GM21515 (cell line): ENCODE results near the gene KIRREL3.
"Not testable (repeated sequence)": the region's sequence is repeated elsewhere in the genome, so short reads cannot be mapped to it uniquely, and the experiment has no call there.

Experiments used
- ATAC-seq: cut with Tn5 transposase; IDR thresholded peaks from one replicate; pipeline ENCODE4 v1.9.1; 2021; ENCODE audit not compliant: unreplicated experiment

Gene KIRREL3

DNA sequence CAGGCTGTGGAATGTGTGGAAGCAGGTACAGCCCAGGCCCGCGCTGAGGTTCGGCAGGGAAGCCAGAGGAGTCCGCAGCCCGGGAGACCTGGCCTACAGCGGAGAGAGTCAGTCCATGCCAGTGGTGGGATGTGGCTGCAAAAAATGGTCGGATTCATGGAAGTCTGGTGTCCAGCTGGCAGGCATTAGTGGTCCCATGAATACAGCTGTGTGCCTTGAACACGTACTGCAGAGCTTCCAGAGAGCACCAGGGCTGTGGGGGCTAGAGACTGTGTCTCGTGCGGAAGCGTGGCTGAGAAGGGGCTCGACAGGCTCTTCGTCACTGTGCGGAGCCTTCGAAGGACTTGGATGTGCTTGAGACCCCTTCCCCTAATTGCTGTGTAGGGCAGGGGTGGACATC, 604.3 kb downstream of the KIRREL3 start:
- not testable (repeated sequence) for ATAC-seq

DNA sequence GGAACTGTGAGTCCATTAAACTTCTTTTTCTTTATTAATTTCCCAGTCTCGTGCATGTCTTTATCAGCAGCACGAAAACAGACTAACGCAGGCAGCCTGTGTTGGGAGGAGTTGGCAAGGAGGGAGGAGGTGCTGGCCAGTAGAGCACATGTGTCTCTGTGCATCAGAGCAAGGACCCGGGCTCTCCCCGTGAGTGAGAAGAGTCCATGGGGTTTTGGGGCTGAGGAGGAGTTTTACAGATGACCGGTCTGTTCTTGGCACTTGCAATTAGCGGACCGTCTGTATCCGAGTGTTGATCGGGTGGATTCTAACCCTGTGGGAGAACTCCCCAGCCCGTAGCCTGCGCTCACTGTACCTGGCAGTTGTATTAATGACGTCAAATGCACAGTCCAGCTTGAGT, 604.8 kb downstream of the KIRREL3 start:
- ATAC-seq = not testable (repeated sequence)

DNA sequence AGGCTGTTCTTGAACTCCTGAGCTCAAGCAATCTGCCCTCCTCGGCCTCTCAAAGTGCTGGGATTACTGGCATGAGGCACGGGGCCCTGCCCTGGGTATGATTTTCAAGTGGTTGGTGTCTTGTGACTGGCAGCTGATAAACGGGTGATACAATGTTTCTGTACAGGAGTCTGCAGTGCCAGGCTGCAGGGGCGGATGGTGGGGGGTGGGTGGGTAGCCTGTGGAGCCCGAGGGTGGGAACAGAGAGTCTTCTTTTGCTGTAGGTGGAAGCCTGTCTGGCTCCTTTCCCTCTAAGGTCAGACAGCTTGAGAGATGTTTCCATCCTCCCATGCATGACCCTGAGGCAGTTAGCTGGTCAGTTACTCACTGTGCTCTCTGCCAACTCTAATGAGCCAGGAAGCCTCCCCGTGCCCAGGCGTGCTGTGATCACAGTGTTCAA, 605.9 kb downstream of the KIRREL3 start:
- ATAC-seq = not testable (repeated sequence)

DNA sequence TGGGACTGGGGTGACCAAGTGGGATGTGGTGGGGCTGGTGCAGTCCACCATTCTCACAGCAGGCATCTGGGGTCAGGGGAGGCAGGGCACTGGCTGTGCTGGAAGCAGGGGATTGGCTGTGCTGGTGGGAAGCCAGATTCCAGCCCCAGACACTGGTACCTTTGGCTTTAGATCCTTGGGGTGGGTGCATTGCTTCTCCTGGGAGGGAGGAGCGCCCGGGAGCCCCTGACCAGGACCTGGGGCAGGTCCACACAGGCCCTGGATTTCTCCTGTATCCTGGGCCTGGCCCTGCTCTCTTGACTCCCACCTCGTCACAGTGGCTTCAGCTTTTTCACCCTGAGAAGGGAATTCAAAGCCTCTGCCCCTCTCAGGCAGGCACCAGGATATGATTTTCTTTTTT, 606.5 kb downstream of the KIRREL3 start:
- ATAC-seq = no peak

DNA sequence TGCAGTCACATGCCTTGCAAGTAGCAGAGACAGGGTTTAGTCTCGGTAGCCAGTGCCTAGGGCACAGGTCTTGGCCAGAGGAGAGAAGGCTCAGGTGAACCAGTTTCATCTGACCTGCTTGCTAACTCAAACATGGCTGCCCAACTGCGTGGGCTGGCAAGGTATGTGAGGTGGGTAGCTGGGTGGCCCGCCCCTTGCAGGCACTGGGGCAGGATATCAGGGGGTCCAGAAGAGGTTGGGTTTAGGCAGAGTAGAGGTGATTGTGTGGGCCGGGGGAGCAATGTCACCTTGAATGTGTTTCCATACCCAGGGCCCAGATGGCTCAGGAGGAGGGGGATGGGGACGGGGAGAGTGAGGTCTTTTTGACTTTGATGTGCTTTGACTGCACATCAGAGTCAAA, 607.4 kb downstream of the KIRREL3 start:
- no peak for ATAC-seq

DNA sequence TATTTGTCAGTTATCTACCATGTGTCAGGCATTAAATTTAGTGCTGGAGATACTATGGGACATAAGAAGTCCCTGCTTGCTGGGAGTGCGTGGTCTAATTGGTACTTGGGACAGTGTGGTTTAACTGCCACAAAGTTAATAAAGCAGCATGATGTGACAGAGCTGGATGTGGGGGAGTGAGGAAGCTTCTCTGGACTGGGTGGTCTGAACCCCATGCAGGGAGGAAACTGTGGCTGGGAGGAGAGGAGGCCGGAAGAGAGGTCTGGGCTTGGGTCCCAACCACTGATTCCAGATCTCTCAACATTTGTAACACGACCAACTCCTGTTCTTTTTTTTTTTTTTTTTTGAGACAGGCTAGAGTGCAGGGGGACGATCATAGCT, 607.9 kb downstream of the KIRREL3 start:
- peak; percentile 30 for ATAC-seq

DNA sequence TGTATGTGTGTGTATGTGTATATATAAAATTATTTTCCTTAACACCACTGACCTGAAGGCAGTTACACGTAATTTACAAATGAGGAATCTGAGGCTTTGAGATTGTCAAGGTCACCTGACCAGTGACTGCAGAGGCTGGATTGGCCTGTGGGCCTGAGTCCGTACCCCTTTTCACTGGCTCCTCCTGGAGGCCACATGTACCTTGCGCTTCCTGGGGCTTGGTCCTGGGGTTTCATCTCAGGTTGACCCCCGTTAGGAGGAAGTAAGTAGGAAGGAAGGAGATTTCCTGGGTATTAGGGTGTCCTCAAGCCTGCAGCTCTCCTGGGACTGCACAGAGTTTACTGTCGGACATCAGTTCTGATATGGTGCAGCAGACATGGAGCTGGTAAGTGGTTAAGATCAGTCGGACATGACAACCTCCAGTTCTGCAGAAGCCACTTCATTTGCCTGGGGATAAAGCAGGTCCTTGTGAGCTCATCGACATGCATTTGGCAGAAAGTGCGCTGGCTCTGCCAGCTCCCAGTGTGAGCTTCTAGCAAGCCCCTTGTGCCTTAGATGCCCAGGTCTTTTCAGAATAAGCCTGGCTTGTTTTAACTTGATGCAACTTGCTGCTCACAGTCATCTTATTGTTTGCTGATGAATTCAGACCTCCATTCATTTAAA, 608.5 kb downstream of the KIRREL3 start:
- ATAC-seq = peak; percentile 78

DNA sequence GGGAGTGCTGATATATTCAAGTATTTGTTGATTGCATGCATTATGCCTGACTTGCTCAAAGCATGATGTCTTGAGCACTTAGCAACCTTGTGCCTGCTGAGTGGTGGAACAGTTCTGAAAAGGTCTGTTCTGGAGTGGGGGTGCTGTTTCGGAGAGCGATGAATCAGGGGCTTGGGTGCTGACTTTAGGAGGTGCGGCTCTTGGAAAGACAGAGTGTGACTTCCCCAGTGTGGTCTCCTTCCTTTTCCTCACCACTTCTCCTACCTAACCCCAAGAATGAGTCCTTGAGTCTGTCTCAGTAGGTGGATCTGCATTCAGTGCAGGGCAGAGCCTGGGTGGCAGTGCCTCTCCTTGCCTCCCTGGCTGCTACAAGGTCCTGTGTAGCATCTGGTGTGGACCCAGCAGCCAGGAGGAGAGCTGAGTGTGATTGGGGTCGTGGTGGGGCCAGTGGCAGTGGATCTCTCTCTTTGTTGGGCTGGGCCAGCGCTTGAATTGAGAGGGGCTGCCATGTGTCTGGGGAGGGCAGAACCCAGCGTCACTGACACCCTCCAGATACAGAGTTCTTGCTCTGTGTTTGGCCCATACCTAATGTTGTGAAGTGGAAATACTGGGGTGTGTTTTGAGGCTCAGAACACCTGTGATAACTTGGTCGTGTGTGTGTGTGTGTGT, 609.1 kb downstream of the KIRREL3 start:
- no peak for ATAC-seq

DNA sequence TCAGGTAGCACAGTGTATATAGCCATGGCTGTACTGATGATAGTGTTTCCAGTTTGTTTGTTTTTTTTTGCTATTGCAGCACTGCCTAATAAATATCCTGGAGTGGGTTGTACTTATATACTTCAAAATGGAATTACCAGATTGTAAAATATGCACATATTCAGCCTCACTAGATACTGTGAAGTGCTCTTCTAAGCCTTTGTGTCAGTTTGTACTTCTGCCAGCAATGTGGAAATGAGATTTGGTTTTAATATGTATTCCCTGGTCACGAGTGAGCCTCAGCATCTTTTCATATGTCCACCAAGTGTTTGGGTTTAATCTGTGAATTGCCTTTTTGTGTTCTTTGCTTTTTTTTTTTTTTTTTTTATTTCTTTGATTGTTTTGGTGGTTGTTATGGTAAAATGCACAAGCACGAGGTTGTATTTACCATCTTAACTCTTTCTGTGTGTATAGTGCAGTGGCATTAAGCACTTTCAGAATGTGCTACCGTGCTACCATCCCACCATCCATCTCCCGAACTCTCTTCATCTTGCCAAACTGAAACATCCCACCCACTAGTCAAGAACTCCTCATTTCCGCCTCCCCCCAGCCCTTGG, 610.2 kb downstream of the KIRREL3 start:
- no peak for ATAC-seq

DNA sequence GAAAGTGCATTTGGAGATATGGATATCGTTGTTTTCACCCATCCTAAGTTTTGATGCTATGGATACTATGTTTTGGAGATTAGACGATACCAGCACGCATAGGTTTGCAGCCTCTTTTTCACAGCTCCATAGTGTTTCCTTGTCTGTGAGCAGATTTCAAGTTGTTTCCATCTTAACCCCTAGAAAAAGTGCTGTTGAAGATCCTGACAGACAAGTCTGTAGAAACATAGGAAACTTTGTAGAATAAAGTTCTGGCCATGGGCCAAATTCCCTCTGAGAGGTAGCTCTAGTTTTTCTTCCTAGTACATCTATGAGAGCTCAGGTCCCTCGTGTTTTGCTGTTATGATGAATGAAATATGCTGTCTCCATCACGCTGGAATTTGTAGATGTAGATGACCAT, 612.7 kb downstream of the KIRREL3 start:
- ATAC-seq = no peak

DNA sequence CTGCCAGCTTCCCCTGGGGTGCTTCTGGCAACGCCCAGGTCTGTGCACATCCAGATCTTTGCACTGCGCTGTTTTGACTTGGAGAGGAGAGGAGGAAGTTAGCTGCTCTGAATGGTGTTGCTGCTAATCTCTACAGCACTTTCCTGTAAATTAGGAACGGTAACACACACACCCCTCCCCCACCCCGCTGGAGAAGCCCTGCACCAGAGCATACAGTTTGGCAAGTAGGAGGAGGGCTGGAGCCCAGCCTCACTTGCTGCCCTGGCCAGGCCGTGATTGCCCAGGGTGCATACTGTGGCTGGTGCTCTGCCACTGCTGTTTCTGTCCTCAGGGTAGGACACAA, 613.9 kb downstream of the KIRREL3 start:
- not testable (repeated sequence) for ATAC-seq

DNA sequence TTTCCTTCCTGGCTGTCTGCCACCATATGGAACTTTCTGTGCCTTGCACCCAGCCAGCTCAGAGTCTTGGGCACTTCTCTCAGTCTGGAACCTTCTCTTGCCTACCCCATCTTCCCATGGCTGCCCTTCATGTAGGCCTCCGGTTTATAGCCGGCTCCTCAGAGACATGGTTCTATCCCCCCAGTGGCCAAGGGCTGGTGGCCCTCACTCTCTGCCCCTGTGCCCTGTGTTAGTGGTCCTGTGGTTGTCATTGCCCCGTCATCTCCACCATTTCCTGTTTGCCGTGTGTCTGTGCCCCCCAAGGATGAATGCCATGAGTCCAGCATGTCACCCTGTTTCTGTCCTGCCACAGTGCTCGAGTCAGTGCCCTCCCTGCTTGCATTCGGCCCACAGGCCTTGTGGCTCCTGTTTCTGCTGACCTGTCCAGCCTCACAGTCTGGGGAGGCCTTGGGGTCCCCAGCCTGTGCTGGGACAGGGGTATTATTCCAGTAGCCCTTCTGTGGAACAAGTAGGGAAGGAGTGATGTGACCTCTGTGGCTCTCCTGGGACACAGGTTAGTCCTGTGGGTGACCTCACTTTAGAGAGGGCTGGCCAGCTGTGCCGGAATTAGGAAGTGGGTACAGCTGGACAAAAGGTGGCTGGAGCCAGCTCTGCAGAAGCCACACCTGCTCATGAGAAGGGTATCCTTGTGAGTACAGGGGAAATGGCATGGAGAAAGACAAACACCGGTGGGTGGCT, 614.4 kb downstream of the KIRREL3 start:
- no peak for ATAC-seq

DNA sequence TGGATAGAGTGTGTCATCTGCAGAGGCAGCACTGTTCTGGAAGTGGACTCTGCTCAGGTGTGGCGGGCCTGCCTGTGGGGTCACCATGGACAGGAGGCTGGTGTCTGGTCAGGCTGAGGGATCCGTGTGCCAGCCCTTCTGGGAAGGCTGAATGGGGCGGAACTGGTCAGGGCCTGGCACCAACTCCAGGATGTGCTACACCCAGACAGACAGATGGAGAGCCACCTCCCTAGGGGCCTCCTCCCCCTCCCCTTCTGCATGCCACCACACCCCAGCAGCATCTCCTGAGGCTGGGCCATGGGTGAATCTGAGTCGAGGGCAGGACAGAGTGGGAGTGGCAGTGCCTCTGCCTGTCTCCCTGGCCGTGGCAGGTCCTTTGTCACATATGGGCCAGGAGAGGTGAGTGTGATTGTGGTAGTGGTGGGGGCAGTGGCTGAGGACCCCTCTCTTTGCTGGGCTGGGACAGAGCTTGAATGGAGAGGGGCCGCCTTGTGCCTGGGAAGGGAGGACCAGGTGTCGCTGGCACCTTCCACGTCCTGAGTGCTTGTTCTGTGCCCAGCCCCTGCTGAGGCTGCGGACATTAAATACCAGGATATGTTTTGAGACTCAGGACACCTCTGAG, 616.0 kb downstream of the KIRREL3 start:
- no peak for ATAC-seq

DNA sequence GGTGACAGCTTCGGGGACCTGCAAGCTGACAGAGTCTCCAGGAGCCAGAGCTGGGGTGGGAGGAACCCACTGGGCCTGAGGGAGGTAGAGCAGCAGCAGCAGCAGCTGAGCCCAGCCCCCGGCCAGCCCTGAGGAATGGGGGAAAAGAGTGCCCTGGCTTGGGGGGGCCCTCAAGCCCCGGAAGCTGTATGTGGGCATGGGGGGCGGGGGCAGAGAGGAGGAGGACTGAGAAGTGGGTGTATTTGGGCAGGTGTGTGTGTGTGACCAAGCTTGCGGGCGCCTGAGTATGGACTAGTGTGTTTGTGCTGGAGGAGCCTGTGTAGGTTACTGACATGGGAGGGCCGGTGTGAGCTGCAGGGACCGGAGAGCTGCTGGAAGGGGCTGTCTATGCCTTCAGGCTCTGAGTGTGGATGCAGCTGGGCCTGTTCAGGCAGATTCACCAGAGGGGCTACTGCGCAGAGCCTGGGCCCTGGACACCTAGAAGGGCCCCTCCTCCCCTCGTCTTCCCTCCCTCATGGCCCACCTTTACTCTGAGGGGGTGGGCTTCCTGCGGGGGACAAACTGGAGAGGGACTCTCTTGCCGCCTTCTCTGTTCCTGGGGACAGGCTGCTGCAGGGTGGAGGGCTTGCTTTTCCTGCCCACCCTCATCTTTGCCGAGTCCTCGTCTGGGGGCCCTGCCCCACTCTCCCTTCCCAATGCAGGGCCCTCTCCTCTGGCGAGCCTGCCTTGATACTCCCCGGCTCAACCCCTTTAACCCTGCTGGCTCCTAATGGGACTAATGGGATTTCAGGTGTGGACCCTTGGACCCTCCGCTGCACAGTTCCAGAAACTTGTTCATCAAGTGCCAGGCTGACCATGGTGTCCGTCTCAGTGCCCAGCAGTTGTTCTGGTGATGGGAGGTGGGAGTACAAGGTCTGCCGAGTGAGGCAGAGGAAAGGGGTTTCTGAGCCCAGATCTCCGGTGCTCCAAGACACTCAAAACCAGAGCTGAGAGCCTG, 616.9 kb downstream of the KIRREL3 start:
- no peak for ATAC-seq

DNA sequence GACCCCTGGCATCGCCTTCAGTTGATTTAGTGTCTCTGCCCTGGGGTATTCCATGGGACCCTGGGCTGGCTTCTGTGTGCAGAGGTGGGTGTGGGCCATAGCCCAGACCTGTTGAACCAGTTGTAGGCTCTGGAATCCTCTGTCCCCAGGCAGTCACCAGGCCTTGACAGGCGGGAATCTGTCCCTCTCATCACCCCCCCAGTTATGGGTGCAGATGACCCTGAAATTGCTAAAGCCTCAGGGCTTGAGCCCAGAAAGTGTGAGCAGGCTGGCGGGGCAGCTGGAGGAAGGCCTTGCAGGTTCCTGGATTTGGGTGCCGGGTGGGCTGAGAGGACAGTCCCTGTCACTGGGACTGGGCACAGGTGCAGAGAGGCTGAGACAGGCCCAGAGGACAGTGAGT, 617.9 kb downstream of the KIRREL3 start:
- ATAC-seq = not testable (repeated sequence)

DNA sequence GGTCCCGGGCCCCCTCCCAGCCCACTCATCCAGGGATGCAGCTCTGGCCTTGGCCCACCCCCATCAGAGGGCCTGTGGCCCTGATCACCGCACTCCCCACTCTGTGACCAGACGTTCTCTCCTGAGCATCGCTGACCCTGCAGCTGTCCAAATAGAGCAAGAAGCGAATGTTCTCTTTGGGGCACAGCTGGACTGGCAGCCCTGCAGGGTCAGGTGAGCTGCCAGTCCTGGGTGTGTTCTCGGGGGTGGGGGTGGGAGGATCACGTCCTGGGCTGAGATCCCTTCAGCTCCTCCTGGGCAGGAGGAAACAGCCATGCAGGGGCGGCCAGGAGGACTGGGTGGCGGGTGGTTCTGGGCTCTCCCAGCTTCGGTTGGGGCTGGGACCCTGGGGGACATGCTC, 618.6 kb downstream of the KIRREL3 start:
- not testable (repeated sequence) for ATAC-seq

DNA sequence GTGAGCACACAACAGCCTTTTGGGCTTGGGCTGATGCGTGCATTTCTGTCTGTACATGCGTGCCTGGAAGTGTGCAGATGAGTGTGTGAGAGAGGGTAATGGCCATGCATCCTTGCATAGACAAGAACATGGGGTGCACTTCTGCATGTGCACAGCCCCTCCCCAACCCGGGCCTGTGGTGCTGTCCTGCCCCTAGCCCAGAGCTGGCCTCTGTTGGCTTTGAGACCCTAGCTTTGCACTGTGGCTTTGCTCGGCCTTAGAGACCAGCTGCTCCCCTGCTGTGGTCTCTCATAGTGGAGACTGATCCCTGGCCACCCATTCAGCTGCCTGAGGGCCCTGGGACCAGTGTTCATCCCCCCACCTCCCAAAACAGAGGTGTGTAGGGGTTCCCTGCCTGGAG, 619.7 kb downstream of the KIRREL3 start:
- ATAC-seq = no peak

DNA sequence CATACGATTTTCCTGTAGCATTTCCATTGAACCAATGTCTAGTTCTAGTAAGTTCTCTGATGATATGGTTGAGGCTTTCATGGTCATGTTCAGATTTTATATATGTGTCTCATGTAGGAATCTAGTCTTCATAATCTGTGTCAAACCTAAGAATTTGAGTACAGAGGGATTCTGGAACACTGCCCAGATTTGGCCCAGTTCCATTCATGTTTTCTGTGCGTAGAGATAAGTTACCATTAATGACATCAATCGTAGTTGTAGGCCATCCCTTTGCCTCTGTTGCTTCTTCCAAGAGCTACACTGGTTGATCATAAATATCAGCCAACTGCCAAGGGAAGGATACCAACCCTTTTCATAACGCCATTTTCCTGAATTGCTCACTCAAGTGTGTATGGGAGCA, 621.8 kb downstream of the KIRREL3 start:
- no peak for ATAC-seq

DNA sequence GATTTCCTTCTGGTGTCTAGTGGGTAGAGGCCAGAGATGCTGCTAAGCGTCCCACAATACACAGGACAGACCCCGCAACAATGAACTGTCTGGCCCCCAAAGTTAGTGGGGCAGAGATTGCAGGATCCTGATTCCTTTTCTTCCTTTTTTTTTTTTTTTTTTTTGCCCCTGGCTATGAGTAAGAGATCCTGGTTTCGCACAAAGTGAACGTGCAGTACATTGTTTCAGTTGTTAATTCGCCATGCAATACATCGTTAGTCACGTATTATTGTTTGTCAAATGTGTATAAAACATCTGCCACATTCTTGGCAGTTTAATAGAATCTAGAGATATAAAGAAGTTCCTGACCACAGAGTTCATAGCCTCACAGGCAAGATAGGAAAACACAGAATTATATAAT, 624.8 kb downstream of the KIRREL3 start:
- no peak for ATAC-seq
